GM19467 (cell line): ENCODE data around the gene ARSA.
A peak's percentile ranks its signal among the peaks of the same experiment; 100 is the strongest.
"Not testable (repeated sequence)": the region's sequence is repeated elsewhere in the genome, so short reads cannot be mapped to it uniquely, and the experiment has no call there.

Experiments used
- ATAC-seq: cut with Tn5 transposase; IDR thresholded peaks from one replicate; pipeline ENCODE4 v1.9.1; 2021; ENCODE audit warnings: mild to moderate bottlenecking, moderate library complexity; ENCODE audit not compliant: unreplicated experiment

The ARSA gene

GRCh38 chr22:50624347-50625130, 3.4 kb downstream of the ARSA start:
- ATAC-seq = no peak

GRCh38 chr22:50622723-50623327, 5.1 kb downstream of the ARSA start:
- ATAC-seq = no peak

- ATAC-seq = no peak
These were observed 5.8 kb downstream of the ARSA start for GRCh38 chr22:50621948-50622722.

- ATAC-seq = peak; percentile 41
These were observed 6.5 kb downstream of the ARSA start for GRCh38 chr22:50621356-50621880.

- peak; percentile 37 for ATAC-seq
These were observed 7.2 kb downstream of the ARSA start for GRCh38 chr22:50620593-50621355.

- ATAC-seq = not testable (repeated sequence)
These were observed 13.7 kb downstream of the ARSA start for GRCh38 chr22:50614296-50614695.

- ATAC-seq = no peak
These were observed 14.5 kb downstream of the ARSA start for GRCh38 chr22:50613291-50613981.

- ATAC-seq = no peak
These were observed 15.3 kb downstream of the ARSA start for GRCh38 chr22:50612528-50613221.

GRCh38 chr22:50612168-50612527, 15.8 kb downstream of the ARSA start:
- ATAC-seq = no peak

GRCh38 chr22:50611341-50612060, 16.5 kb downstream of the ARSA start:
- ATAC-seq = no peak

- ATAC-seq = no peak
These were observed 17.4 kb downstream of the ARSA start for GRCh38 chr22:50610581-50610980.

- no peak for ATAC-seq
These were observed 17.9 kb downstream of the ARSA start for GRCh38 chr22:50610041-50610451.

- ATAC-seq = no peak
These were observed 18.4 kb downstream of the ARSA start for GRCh38 chr22:50609599-50609998.

GRCh38 chr22:50608996-50609395, 19.0 kb downstream of the ARSA start:
- ATAC-seq = no peak

- ATAC-seq = not testable (repeated sequence)
These were observed 19.7 kb downstream of the ARSA start for GRCh38 chr22:50608058-50608840.

- ATAC-seq = no peak
These were observed 20.3 kb downstream of the ARSA start for GRCh38 chr22:50607659-50608020.

- ATAC-seq = no peak
These were observed 20.9 kb downstream of the ARSA start for GRCh38 chr22:50606946-50607658.
